Neural cell (in vitro differentiated cells): ENCODE results near the gene TBX19. TPM values are rescaled to one million over a fixed set of nuclear protein-coding genes. Genes with fewer than 3 reads are reported as not detected.
"Not testable (repeated sequence)": the region's sequence is repeated elsewhere in the genome, so short reads cannot be mapped to it uniquely, and the experiment has no call there.

ENCODE experiments used
- H2AFZ ChIP-seq: fragments of 200-600, 300-800 bp; sonication (generic), shearing (Covaris generic); 2 replicates; pipeline ENCODE4 v1.6.0; 2014; ENCODE audit warnings: low read depth, mild to moderate bottlenecking, antibody characterized with exemption, low read length, moderate library complexity
- H3F3A ChIP-seq: fragments of 200-600 bp; shearing (Covaris generic); 2 replicates; pipeline ENCODE4 v1.6.1; 2016; ENCODE audit warnings: mild to moderate bottlenecking, moderate library complexity, mixed read lengths, antibody characterized with exemption, low read length; ENCODE audit not compliant: insufficient read depth, poor library complexity, severe bottlenecking
- H3K27ac ChIP-seq: fragments of 200-600, 300-800 bp; sonication (generic), shearing (Covaris generic); 2 replicates; pipeline ENCODE4 v1.5.1; 2014; ENCODE audit warnings: mild to moderate bottlenecking, low read length, moderate library complexity
- H3K27me3 ChIP-seq: fragments of 300-800, 200-600 bp; sonication (generic), shearing (Covaris generic); 2 replicates; pipeline ENCODE4 v1.6.0; 2014; ENCODE audit warnings: mild to moderate bottlenecking, low read depth, low read length, moderate library complexity; ENCODE audit not compliant: insufficient read depth
- H3K36me3 ChIP-seq: fragments of 300-800, 200-600 bp; sonication (generic), shearing (Covaris generic); 2 replicates; pipeline ENCODE4 v1.5.1; 2014; ENCODE audit warnings: mild to moderate bottlenecking, antibody characterized with exemption, low read length, moderate library complexity; ENCODE audit not compliant: insufficient read depth
- H3K4me2 ChIP-seq: fragments of 300-800, 200-600 bp; sonication (generic), shearing (Covaris generic); 2 replicates; pipeline ENCODE4 v1.6.0; 2014; ENCODE audit warnings: mild to moderate bottlenecking, low read length
- H3K4me3 ChIP-seq: fragments of 300-800, 200-600 bp; sonication (generic), shearing (Covaris generic); 2 replicates; pipeline ENCODE4 v1.5.1; 2014; ENCODE audit warnings: mild to moderate bottlenecking, low read length, moderate library complexity
- H3K79me2 ChIP-seq: fragments of 200-600 bp; shearing (Covaris generic); replicated peaks from 2 replicates; pipeline ENCODE4 v1.6.0; 2014; ENCODE audit warnings: mild to moderate bottlenecking, low read length, moderate library complexity; ENCODE audit not compliant: insufficient read depth
- H3K9ac ChIP-seq: fragments of 300-800, 200-600 bp; sonication (generic), shearing (Covaris generic); 2 replicates; pipeline ENCODE4 v1.6.1; 2016; ENCODE audit warnings: mild to moderate bottlenecking, low read length, mixed read lengths
- H3K9me2 ChIP-seq: fragments of 200-600 bp; shearing (Covaris generic); 2 replicates; pipeline ENCODE4 v1.6.1; 2016; ENCODE audit warnings: mild to moderate bottlenecking, low read length, mixed read lengths; ENCODE audit not compliant: insufficient read depth
- H3K9me3 ChIP-seq: fragments of 200-600, 300-800 bp; sonication (generic), shearing (Covaris generic); 2 replicates; pipeline ENCODE4 v1.6.1; 2016; ENCODE audit warnings: mild to moderate bottlenecking, mixed run types, low read length, moderate library complexity, mixed read lengths
- H4K20me1 ChIP-seq: fragments of 200-600 bp; shearing (Covaris generic); 2 replicates; pipeline ENCODE4 v1.6.1; 2016; ENCODE audit warnings: mild to moderate bottlenecking, mixed run types; ENCODE audit not compliant: insufficient read depth
- EP300 ChIP-seq: fragments of 450-650 bp; conservative IDR thresholded peaks from 2 replicates; pipeline ENCODE4 v1.6.1; 2014; ENCODE audit warnings: antibody characterized with exemption, mild to moderate bottlenecking, moderate library complexity; ENCODE audit not compliant: poor library complexity, severe bottlenecking
- EZH2 ChIP-seq: fragments of 200-600, 300-800 bp; shearing (Covaris generic), sonication (generic); IDR thresholded peaks from 2 replicates; pipeline ENCODE4 v1.6.1; 2014; ENCODE audit warnings: antibody characterized with exemption, low read length, borderline replicate concordance, mild to moderate bottlenecking; ENCODE audit not compliant: insufficient read depth, poor library complexity, severe bottlenecking
- MXI1 ChIP-seq: fragments of 450-650 bp; conservative IDR thresholded peaks from 2 replicates; pipeline ENCODE4 v1.6.1; 2014; ENCODE audit warnings: antibody characterized with exemption, mild to moderate bottlenecking; ENCODE audit not compliant: poor library complexity, severe bottlenecking
- POLR2AphosphoS5 ChIP-seq: IDR thresholded peaks from 2 replicates; pipeline ENCODE4 v1.6.1; 2012
- RAD21 ChIP-seq: fragments of 450-650 bp; conservative IDR thresholded peaks from 2 replicates; pipeline ENCODE4 v1.6.1; 2014; ENCODE audit warnings: antibody characterized with exemption, mild to moderate bottlenecking, moderate library complexity
- SMC3 ChIP-seq: fragments of 450-650 bp; conservative IDR thresholded peaks from 2 replicates; pipeline ENCODE4 v1.6.1; 2014; ENCODE audit warnings: antibody characterized with exemption, mild to moderate bottlenecking, moderate library complexity; ENCODE audit not compliant: poor library complexity
- TAF1 ChIP-seq: IDR thresholded peaks from 2 replicates; pipeline ENCODE4 v1.6.1; 2012; ENCODE audit warnings: low read depth
- polyA plus RNA-seq: library from polyadenylated mRNA; depleted of rRNA; stranded (reverse); fragments of >200 nt; gene quantifications from 2 replicates; pipeline ENCODE4 v1.2.3, GENCODE V29; 2014
- TF ChIP-seq, protein P1 (sequence below): fragments of 450-650 bp; IDR thresholded peaks from 2 replicates; pipeline ENCODE4 v1.5.1; 2014; ENCODE audit warnings: antibody characterized with exemption, mild to moderate bottlenecking, moderate library complexity; ENCODE audit not compliant: poor library complexity, severe bottlenecking

The TBX19 gene
- polyA plus RNA-seq, 1 donor from 2014 or later: 0.42 TPM

GRCh38 chr1:168348146-168348709, 67.6 kb downstream of the TBX19 start:
- no peak overlapping the region for H3K4me2 ChIP-seq
- no peak overlapping the region for H3K9ac ChIP-seq
- H3K27me3 ChIP-seq: no peaks in the 10 kb centered on the region
- no peaks in the 10 kb centered on the region for H3K79me2 ChIP-seq
- no peak overlapping the region for H3K4me3 ChIP-seq
- TF ChIP-seq, protein P1, sequence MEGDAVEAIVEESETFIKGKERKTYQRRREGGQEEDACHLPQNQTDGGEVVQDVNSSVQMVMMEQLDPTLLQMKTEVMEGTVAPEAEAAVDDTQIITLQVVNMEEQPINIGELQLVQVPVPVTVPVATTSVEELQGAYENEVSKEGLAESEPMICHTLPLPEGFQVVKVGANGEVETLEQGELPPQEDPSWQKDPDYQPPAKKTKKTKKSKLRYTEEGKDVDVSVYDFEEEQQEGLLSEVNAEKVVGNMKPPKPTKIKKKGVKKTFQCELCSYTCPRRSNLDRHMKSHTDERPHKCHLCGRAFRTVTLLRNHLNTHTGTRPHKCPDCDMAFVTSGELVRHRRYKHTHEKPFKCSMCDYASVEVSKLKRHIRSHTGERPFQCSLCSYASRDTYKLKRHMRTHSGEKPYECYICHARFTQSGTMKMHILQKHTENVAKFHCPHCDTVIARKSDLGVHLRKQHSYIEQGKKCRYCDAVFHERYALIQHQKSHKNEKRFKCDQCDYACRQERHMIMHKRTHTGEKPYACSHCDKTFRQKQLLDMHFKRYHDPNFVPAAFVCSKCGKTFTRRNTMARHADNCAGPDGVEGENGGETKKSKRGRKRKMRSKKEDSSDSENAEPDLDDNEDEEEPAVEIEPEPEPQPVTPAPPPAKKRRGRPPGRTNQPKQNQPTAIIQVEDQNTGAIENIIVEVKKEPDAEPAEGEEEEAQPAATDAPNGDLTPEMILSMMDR: no peak
- TF ChIP-seq RAD21: no peak
- TF ChIP-seq EZH2: no peak
- H3F3A ChIP-seq: no peaks in the 10 kb centered on the region
- H4K20me1 ChIP-seq: no peaks in the 10 kb centered on the region
- H3K9me3 ChIP-seq: no peaks in the 10 kb centered on the region
- H2AFZ ChIP-seq: no peak overlapping the region
- no peaks in the 10 kb centered on the region for H3K9me2 ChIP-seq
- H3K27ac ChIP-seq: no peak overlapping the region
- H3K36me3 ChIP-seq: no peaks in the 10 kb centered on the region

GRCh38 chr1:168354335-168355269, 73.9 kb downstream of the TBX19 start:
- not testable (repeated sequence) for H2AFZ ChIP-seq, H3K4me3 ChIP-seq, H3K27ac ChIP-seq, H3K9me3 ChIP-seq, H3K79me2 ChIP-seq, H3K9ac ChIP-seq, H3F3A ChIP-seq, H3K4me2 ChIP-seq, H4K20me1 ChIP-seq, H3K27me3 ChIP-seq, H3K36me3 ChIP-seq, H3K9me2 ChIP-seq

GRCh38 chr1:168360151-168361021, 79.7 kb downstream of the TBX19 start:
- no peak overlapping the region for H3K27ac ChIP-seq
- no peaks in the 10 kb centered on the region for H3K36me3 ChIP-seq
- H3K9me3 ChIP-seq: no peaks in the 10 kb centered on the region
- TF ChIP-seq RAD21 (no peak), SMC3 (no peak), TAF1 (no peak), EP300 (no peak), POLR2AphosphoS5 (no peak), MXI1 (no peak), EZH2 (no peak)
- TF ChIP-seq, protein P1: no peak
- no peaks in the 10 kb centered on the region for H3K9me2 ChIP-seq
- no peak overlapping the region for H3K9ac ChIP-seq
- H4K20me1 ChIP-seq: no peaks in the 10 kb centered on the region
- no peak overlapping the region for H3K4me2 ChIP-seq
- no peak overlapping the region for H3K4me3 ChIP-seq
- H3K79me2 ChIP-seq: no peaks in the 10 kb centered on the region
- H3F3A ChIP-seq: no peaks in the 10 kb centered on the region
- no peak overlapping the region for H2AFZ ChIP-seq
- H3K27me3 ChIP-seq: no peaks in the 10 kb centered on the region
